ENCODE results near the gene NR5A2.

DNA sequence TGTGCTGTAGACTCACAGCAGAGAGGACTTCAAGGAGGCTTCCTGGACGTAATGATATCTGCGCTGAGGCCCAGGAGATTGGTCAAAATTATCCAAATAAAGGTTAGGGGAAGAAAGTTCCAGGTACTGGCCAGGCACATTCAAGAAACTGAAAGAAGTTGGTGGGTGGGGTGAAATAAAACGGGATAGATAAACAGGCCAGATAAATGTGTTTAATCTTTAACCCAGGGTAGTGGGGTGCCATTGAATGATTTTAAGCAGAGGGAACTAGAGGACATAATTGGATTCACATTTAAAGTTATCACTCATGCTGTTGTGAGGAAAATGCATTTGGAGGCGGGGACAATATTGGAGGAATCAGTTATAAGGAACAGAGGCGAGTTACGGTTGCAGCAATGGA, 134.7 kb downstream of the NR5A2 start:
- TF ChIP-seq, protein P1, sequence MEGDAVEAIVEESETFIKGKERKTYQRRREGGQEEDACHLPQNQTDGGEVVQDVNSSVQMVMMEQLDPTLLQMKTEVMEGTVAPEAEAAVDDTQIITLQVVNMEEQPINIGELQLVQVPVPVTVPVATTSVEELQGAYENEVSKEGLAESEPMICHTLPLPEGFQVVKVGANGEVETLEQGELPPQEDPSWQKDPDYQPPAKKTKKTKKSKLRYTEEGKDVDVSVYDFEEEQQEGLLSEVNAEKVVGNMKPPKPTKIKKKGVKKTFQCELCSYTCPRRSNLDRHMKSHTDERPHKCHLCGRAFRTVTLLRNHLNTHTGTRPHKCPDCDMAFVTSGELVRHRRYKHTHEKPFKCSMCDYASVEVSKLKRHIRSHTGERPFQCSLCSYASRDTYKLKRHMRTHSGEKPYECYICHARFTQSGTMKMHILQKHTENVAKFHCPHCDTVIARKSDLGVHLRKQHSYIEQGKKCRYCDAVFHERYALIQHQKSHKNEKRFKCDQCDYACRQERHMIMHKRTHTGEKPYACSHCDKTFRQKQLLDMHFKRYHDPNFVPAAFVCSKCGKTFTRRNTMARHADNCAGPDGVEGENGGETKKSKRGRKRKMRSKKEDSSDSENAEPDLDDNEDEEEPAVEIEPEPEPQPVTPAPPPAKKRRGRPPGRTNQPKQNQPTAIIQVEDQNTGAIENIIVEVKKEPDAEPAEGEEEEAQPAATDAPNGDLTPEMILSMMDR (IDR thresholded peaks at IDR 0.05 in 8 of 11, conservative IDR thresholded peaks at IDR 0.05 in 3 of 11): no peak
- no peak for TF ChIP-seq POLR2AphosphoS5 (IDR thresholded peaks at IDR 0.05)
- TF ChIP-seq POLR2A (IDR thresholded peaks at IDR 0.05): no peak
